Astrocyte (in vitro differentiated cells and primary cell): ENCODE results near the gene TRIP10. TPM values are rescaled to one million over a fixed set of nuclear protein-coding genes. Genes with fewer than 3 reads are reported as not detected.

Experiments used
- DNase-seq: peaks from one replicate; pipeline ENCODE4 v3.0.0-alpha.2; 2010; ENCODE audit warnings: low read depth
- FAIRE-seq: peaks from 2 replicates; lab custom pipeline; 2011; peaks lifted over from hg19 to GRCh38; lab: Jason Lieb, UNC
- H2AFZ ChIP-seq: 2 replicates; pipeline ENCODE4 v1.6.0; 2012; ENCODE audit warnings: low read depth, low read length, inconsistent platforms
- H3K27ac ChIP-seq: 2 replicates; pipeline ENCODE4 v1.5.1; 2011; ENCODE audit warnings: low read depth, low read length, inconsistent platforms
- H3K27me3 ChIP-seq: 2 replicates; pipeline ENCODE4 v1.6.0; 2011; ENCODE audit warnings: low read length, inconsistent platforms; ENCODE audit not compliant: insufficient read depth
- H3K36me3 ChIP-seq: 2 replicates; pipeline ENCODE4 v1.5.1; 2011; ENCODE audit warnings: low read length, inconsistent platforms; ENCODE audit not compliant: insufficient read depth
- H3K4me1 ChIP-seq: 2 replicates; pipeline ENCODE4 v1.5.1; 2011; ENCODE audit warnings: low read length, inconsistent platforms; ENCODE audit not compliant: insufficient read depth
- H3K4me2 ChIP-seq: 2 replicates; pipeline ENCODE4 v1.6.0; 2012; ENCODE audit warnings: low read length, inconsistent platforms
- H3K4me3 ChIP-seq: 2 replicates; pipeline ENCODE4 v1.5.1; 2011; ENCODE audit warnings: low read depth, mild to moderate bottlenecking, low read length, inconsistent platforms; ENCODE audit not compliant: insufficient read depth
- H3K79me2 ChIP-seq: 2 replicates; pipeline ENCODE4 v1.6.0; 2012; ENCODE audit warnings: mild to moderate bottlenecking, low read length, inconsistent platforms; ENCODE audit not compliant: insufficient read depth
- H3K9ac ChIP-seq: 2 replicates; pipeline ENCODE4 v1.6.0; 2012; ENCODE audit warnings: mild to moderate bottlenecking, low read length, inconsistent platforms
- H3K9me3 ChIP-seq: 2 replicates; pipeline ENCODE4 v1.5.1; 2012; ENCODE audit warnings: low read depth, mild to moderate bottlenecking, low read length, inconsistent platforms; ENCODE audit not compliant: insufficient read depth
- H4K20me1 ChIP-seq: 2 replicates; pipeline ENCODE4 v1.6.0; 2012; ENCODE audit warnings: low read length, inconsistent platforms; ENCODE audit not compliant: insufficient read depth
- H3K27ac Mint-ChIP-seq: one replicate; pipeline ENCODE4 v1.8.0; 2021; ENCODE audit warnings: mild to moderate bottlenecking, mixed read lengths; ENCODE audit not compliant: unreplicated experiment
- H3K27me3 Mint-ChIP-seq: one replicate; pipeline ENCODE4 v1.8.0; 2021; ENCODE audit warnings: low read depth, mixed read lengths; ENCODE audit not compliant: unreplicated experiment
- H3K36me3 Mint-ChIP-seq: one replicate; pipeline ENCODE4 v1.8.0; 2021; ENCODE audit warnings: low read depth, mixed read lengths; ENCODE audit not compliant: unreplicated experiment
- H3K4me1 Mint-ChIP-seq: one replicate; pipeline ENCODE4 v1.8.0; 2021; ENCODE audit warnings: low read depth, mixed read lengths; ENCODE audit not compliant: unreplicated experiment
- H3K4me3 Mint-ChIP-seq: one replicate; pipeline ENCODE4 v1.8.0; 2021; ENCODE audit warnings: mild to moderate bottlenecking, moderate library complexity, mixed read lengths; ENCODE audit not compliant: unreplicated experiment
- H3K9me3 Mint-ChIP-seq: one replicate; pipeline ENCODE4 v1.8.0; 2021; ENCODE audit warnings: mild to moderate bottlenecking, mixed read lengths; ENCODE audit not compliant: unreplicated experiment
- CTCF ChIP-seq: IDR thresholded peaks from 2 replicates; pipeline ENCODE4 v1.5.1; 2011; ENCODE audit warnings: low read depth, mild to moderate bottlenecking, inconsistent platforms, low read length, moderate library complexity; ENCODE audit not compliant: insufficient read depth
- EZH2 ChIP-seq: IDR thresholded peaks from 2 replicates; pipeline ENCODE4 v1.6.1; 2012; ENCODE audit warnings: mild to moderate bottlenecking, low read length, inconsistent platforms; ENCODE audit not compliant: insufficient read depth
- total RNA-seq: library from RNA; stranded (reverse); gene quantifications from 2 replicates; pipeline ENCODE4 v1.2.1, GENCODE V29; 2021

TRIP10 gene
- total RNA-seq, 1 donor from 2014 or later, result 41.4 TPM

- Mint-ChIP-seq H3K4me1 (peaks cover 2% of the 10 kb centered on the region), H3K4me3 (no peak overlapping the region)
- no peaks in the 10 kb centered on the region for H3K27me3 ChIP-seq
Observed at GRCh38 chr19:6725513-6726231, 13.8 kb upstream of the TRIP10 start.

GRCh38 chr19:6728346-6728745 lies 11.1 kb upstream of the TRIP10 start:
- Histone ChIP-seq H3K27me3 (no peaks in the 10 kb centered on the region), H4K20me1 (no peaks in the 10 kb centered on the region), H3K9ac (no peak overlapping the region), H3K36me3 (no peaks in the 10 kb centered on the region), H2AFZ (no peak overlapping the region), H3K27ac (no peak overlapping the region), H3K4me3 (no peak overlapping the region), H3K79me2 (no peaks in the 10 kb centered on the region), H3K9me3 (no peaks in the 10 kb centered on the region), H3K4me1 (no peaks in the 10 kb centered on the region), H3K4me2 (no peak overlapping the region)
- H3K27ac Mint-ChIP-seq, result no peak overlapping the region
- peaks cover 3% of the 10 kb centered on the region for H3K9me3 Mint-ChIP-seq
- DNase-seq (no peak), FAIRE-seq (no peak)
- no peak overlapping the region for H3K4me3 Mint-ChIP-seq
- TF ChIP-seq EZH2 (no peak), CTCF (no peak)
- no peaks in the 10 kb centered on the region for H3K27me3 Mint-ChIP-seq
- peaks cover 9% of the 10 kb centered on the region for H3K36me3 Mint-ChIP-seq
- H3K4me1 Mint-ChIP-seq, result peaks cover 2% of the 10 kb centered on the region

More at GRCh38 chr19:6725513-6726231, 13.8 kb upstream of the TRIP10 start:
- H3K27ac Mint-ChIP-seq, result no peak overlapping the region
- peaks cover 5% of the 10 kb centered on the region for H3K36me3 Mint-ChIP-seq
- DNase-seq (no peak), FAIRE-seq (no peak)
- Histone ChIP-seq H3K27ac (no peak overlapping the region), H4K20me1 (no peaks in the 10 kb centered on the region), H3K4me1 (no peaks in the 10 kb centered on the region), H3K9me3 (no peaks in the 10 kb centered on the region), H3K79me2 (no peaks in the 10 kb centered on the region), H3K36me3 (no peaks in the 10 kb centered on the region), H3K4me3 (no peak overlapping the region), H3K9ac (no peak overlapping the region), H3K4me2 (no peak overlapping the region), H2AFZ (no peak overlapping the region)
- TF ChIP-seq CTCF (no peak), EZH2 (no peak)
- H3K9me3 Mint-ChIP-seq, result no peaks in the 10 kb centered on the region
- H3K27me3 Mint-ChIP-seq, result peaks cover 2% of the 10 kb centered on the region

GRCh38 chr19:6729573-6730152 lies 9.8 kb upstream of the TRIP10 start:
- H3K36me3 ChIP-seq, result no peaks in the 10 kb centered on the region
- no peaks in the 10 kb centered on the region for H3K4me1 ChIP-seq
- peaks cover 3% of the 10 kb centered on the region for H3K9me3 Mint-ChIP-seq
- H3K9me3 ChIP-seq, result no peaks in the 10 kb centered on the region
- FAIRE-seq, result no peak
- no peak overlapping the region for H3K4me2 ChIP-seq
- peaks cover 9% of the 10 kb centered on the region for H3K36me3 Mint-ChIP-seq
- H3K4me3 ChIP-seq, result no peak overlapping the region
- no peak overlapping the region for H2AFZ ChIP-seq
- no peak overlapping the region for H3K27ac ChIP-seq
- no peaks in the 10 kb centered on the region for H3K27me3 ChIP-seq
- no peaks in the 10 kb centered on the region for H3K27me3 Mint-ChIP-seq
- H4K20me1 ChIP-seq, result no peaks in the 10 kb centered on the region
- H3K27ac Mint-ChIP-seq, result no peak overlapping the region
- TF ChIP-seq EZH2 (no peak), CTCF (no peak)
- H3K4me1 Mint-ChIP-seq, result no peaks in the 10 kb centered on the region
- no peak for DNase-seq
- H3K9ac ChIP-seq, result no peak overlapping the region
- no peak overlapping the region for H3K4me3 Mint-ChIP-seq
- no peaks in the 10 kb centered on the region for H3K79me2 ChIP-seq
